K562 (cell line): ENCODE results near the gene AZU1. TPM values are rescaled to one million over a fixed set of nuclear protein-coding genes. Genes with fewer than 3 reads are reported as not detected.

Experiments used
- CEBPB ChIP-seq: fragments of 450-650 bp; IDR thresholded peaks from 2 replicates; pipeline ENCODE4 v1.6.1; 2016; ENCODE audit warnings: missing genetic modification characterization, missing compliant biosample characterization
- CREBBP ChIP-seq: IDR thresholded peaks from one replicate; pipeline ENCODE4 v1.6.1; 2012; ENCODE audit warnings: low read depth, mild to moderate bottlenecking, control low read depth, inconsistent platforms, low read length
- DPF2 ChIP-seq: fragments of 450-650 bp; IDR thresholded peaks from 2 replicates; pipeline ENCODE4 v1.6.1; 2016
- ESRRB ChIP-seq: fragments of 250-450 bp; sonication (Bioruptor Pico); IDR thresholded peaks from 2 replicates; pipeline ENCODE4 v1.5.0; 2020; ENCODE audit warnings: mild to moderate bottlenecking, moderate library complexity, borderline replicate concordance
- HDGF ChIP-seq: fragments of 450-650 bp; IDR thresholded peaks from 2 replicates; pipeline ENCODE4 v1.6.1; 2016
- NRF1 ChIP-seq, 2 experiments: fragments of 450-650 bp; IDR thresholded peaks in 1 of 2; conservative IDR thresholded peaks in 1 of 2; 2 replicates each; pipeline ENCODE4 v1.6.1; 2014; ENCODE audit warnings: mild to moderate bottlenecking in 2 of 2
- SOX6 ChIP-seq: fragments of 450-650 bp; IDR thresholded peaks from 2 replicates; pipeline ENCODE4 v1.6.1; 2014; ENCODE audit warnings: mild to moderate bottlenecking
- polyA plus RNA-seq, 8 experiments: library from polyadenylated mRNA; depleted of rRNA in 4 of 8; stranded (reverse) in 5 of 8; unstranded in 3 of 8; fragments of >200 nt; fragmentation: Nextera tagmentation in 2 of 8; fragmentation: Illumina TruSeq in 1 of 8; extraction: Ambion mirVana in 2 of 8; extraction: Trizol in 1 of 8; gene quantifications; 2 replicates each; pipeline versions ENCODE4 v1.2.1 to v1.2.3, GENCODE V29; 2011 to 2014; ENCODE audit warnings: inconsistent platforms in 1 of 8, missing spikeins in 1 of 8
- total RNA-seq, 7 experiments: library from RNA; depleted of rRNA in 6 of 7; stranded (reverse); fragments of >200 nt in 6 of 7; fragmentation: Illumina TruSeq in 2 of 7; extraction: Trizol in 2 of 7; gene quantifications; 2 replicates each; pipeline versions ENCODE4 v1.2.1 to v1.2.3, GENCODE V29; 2011 to 2021; ENCODE audit warnings: low replicate concordance in 1 of 7
- TF ChIP-seq, protein P1 (sequence below): sonication (generic); formaldehyde crosslinking; IDR thresholded peaks from 2 replicates; pipeline ENCODE4 v1.8.0; 2023; ENCODE audit warnings: missing genetic modification reagents, mild to moderate bottlenecking, borderline replicate concordance
- TF ChIP-seq, protein P2 (sequence below), 2 experiments: fragments of 450-650 bp; conservative IDR thresholded peaks; 2 replicates each; pipeline ENCODE4 v1.6.1; 2017; ENCODE audit warnings: mild to moderate bottlenecking in 2 of 2, moderate library complexity in 2 of 2
- TF ChIP-seq, protein P3 (sequence below): sonication (generic); formaldehyde crosslinking; IDR thresholded peaks from 2 replicates; pipeline ENCODE4 v1.8.1; 2023; ENCODE audit warnings: mild to moderate bottlenecking, missing genetic modification reagents, moderate library complexity
- TF ChIP-seq, protein P4 (sequence below), 3 experiments: fragments of 200-800 bp in 1 of 3; fragments of 250-450 bp in 1 of 3; fragments of 450-650 bp in 1 of 3; sonication (Bioruptor Pico) in 1 of 3; sonication (Bioruptor generic) in 1 of 3; formaldehyde crosslinking in 1 of 3; IDR thresholded peaks; 2 replicates each; pipeline versions ENCODE4 v1.6.1 to v1.8.0; 2016 to 2022; ENCODE audit warnings: mild to moderate bottlenecking in 2 of 3, missing genetic modification characterization in 2 of 3, missing compliant biosample characterization in 1 of 3, moderate library complexity in 1 of 3

AZU1 gene
- total and polyA plus RNA-seq, 9 of the 15 experiments (the other 6 are each of a cell fraction or from before 2014, with no cell fraction given), result 0.29 to 1.9 (median 0.59) TPM; not detected in 3

DNA sequence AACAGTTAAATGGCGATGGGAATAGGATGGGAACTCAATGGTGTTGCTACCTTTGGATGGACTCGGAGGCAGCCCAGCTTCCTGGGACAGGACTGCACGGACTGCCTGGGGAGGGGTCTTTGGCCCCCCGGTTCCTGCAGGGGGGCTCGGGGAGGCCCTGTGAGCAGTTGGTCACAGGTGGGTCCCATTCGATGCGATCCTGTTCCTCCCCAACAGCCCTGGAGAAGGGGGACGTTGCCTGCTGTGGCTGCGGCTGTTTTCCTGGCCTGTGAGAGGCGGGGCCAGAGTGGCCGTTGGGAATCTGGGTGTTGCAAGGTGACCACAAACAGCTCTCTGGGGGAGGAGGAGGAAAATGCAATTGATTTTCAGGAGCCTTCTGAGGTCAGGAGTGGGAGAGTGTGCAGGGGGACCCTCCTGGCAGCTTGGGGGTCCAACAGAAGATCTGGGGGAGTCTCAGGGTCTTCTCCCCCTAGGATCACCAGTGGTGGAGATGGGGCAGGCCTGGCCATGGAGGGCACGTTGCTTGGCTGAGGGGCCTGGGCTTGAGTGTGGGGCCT is 4.0 kb upstream of the AZU1 start (continued):
- TF ChIP-seq, protein P1, sequence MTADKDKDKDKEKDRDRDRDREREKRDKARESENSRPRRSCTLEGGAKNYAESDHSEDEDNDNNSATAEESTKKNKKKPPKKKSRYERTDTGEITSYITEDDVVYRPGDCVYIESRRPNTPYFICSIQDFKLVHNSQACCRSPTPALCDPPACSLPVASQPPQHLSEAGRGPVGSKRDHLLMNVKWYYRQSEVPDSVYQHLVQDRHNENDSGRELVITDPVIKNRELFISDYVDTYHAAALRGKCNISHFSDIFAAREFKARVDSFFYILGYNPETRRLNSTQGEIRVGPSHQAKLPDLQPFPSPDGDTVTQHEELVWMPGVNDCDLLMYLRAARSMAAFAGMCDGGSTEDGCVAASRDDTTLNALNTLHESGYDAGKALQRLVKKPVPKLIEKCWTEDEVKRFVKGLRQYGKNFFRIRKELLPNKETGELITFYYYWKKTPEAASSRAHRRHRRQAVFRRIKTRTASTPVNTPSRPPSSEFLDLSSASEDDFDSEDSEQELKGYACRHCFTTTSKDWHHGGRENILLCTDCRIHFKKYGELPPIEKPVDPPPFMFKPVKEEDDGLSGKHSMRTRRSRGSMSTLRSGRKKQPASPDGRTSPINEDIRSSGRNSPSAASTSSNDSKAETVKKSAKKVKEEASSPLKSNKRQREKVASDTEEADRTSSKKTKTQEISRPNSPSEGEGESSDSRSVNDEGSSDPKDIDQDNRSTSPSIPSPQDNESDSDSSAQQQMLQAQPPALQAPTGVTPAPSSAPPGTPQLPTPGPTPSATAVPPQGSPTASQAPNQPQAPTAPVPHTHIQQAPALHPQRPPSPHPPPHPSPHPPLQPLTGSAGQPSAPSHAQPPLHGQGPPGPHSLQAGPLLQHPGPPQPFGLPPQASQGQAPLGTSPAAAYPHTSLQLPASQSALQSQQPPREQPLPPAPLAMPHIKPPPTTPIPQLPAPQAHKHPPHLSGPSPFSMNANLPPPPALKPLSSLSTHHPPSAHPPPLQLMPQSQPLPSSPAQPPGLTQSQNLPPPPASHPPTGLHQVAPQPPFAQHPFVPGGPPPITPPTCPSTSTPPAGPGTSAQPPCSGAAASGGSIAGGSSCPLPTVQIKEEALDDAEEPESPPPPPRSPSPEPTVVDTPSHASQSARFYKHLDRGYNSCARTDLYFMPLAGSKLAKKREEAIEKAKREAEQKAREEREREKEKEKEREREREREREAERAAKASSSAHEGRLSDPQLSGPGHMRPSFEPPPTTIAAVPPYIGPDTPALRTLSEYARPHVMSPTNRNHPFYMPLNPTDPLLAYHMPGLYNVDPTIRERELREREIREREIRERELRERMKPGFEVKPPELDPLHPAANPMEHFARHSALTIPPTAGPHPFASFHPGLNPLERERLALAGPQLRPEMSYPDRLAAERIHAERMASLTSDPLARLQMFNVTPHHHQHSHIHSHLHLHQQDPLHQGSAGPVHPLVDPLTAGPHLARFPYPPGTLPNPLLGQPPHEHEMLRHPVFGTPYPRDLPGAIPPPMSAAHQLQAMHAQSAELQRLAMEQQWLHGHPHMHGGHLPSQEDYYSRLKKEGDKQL (CRISPR knock-in tag), result no peak
- TF ChIP-seq SOX6, result peak; percentile 34; the same call in 1 of the 2 replicates
- TF ChIP-seq HDGF, result no peak
- peak; percentile 95 for TF ChIP-seq CEBPB (tag)
- TF ChIP-seq ESRRB (CRISPR knock-in tag), result no peak
- TF ChIP-seq, protein P2, sequence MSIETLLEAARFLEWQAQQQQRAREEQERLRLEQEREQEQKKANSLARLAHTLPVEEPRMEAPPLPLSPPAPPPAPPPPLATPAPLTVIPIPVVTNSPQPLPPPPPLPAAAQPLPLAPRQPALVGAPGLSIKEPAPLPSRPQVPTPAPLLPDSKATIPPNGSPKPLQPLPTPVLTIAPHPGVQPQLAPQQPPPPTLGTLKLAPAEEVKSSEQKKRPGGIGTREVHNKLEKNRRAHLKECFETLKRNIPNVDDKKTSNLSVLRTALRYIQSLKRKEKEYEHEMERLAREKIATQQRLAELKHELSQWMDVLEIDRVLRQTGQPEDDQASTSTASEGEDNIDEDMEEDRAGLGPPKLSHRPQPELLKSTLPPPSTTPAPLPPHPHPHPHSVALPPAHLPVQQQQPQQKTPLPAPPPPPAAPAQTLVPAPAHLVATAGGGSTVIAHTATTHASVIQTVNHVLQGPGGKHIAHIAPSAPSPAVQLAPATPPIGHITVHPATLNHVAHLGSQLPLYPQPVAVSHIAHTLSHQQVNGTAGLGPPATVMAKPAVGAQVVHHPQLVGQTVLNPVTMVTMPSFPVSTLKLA (conservative IDR thresholded peaks at IDR 0.05), result peak in 1 of 2 experiments; percentile 40; a peak in 1 of 4 replicates
- peak in 1 of 2 experiments; percentile 28; a peak in 1 of 4 replicates for TF ChIP-seq NRF1 (conservative IDR thresholded peaks at IDR 0.05 in 1 of 2, IDR thresholded peaks at IDR 0.05 in 1 of 2)
- no peak for TF ChIP-seq CREBBP
- TF ChIP-seq DPF2, result peak; percentile 59; the same call in 1 of the 2 replicates
- TF ChIP-seq, protein P3, sequence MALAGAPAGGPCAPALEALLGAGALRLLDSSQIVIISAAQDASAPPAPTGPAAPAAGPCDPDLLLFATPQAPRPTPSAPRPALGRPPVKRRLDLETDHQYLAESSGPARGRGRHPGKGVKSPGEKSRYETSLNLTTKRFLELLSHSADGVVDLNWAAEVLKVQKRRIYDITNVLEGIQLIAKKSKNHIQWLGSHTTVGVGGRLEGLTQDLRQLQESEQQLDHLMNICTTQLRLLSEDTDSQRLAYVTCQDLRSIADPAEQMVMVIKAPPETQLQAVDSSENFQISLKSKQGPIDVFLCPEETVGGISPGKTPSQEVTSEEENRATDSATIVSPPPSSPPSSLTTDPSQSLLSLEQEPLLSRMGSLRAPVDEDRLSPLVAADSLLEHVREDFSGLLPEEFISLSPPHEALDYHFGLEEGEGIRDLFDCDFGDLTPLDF (CRISPR knock-in tag), result no peak
- TF ChIP-seq, protein P4, sequence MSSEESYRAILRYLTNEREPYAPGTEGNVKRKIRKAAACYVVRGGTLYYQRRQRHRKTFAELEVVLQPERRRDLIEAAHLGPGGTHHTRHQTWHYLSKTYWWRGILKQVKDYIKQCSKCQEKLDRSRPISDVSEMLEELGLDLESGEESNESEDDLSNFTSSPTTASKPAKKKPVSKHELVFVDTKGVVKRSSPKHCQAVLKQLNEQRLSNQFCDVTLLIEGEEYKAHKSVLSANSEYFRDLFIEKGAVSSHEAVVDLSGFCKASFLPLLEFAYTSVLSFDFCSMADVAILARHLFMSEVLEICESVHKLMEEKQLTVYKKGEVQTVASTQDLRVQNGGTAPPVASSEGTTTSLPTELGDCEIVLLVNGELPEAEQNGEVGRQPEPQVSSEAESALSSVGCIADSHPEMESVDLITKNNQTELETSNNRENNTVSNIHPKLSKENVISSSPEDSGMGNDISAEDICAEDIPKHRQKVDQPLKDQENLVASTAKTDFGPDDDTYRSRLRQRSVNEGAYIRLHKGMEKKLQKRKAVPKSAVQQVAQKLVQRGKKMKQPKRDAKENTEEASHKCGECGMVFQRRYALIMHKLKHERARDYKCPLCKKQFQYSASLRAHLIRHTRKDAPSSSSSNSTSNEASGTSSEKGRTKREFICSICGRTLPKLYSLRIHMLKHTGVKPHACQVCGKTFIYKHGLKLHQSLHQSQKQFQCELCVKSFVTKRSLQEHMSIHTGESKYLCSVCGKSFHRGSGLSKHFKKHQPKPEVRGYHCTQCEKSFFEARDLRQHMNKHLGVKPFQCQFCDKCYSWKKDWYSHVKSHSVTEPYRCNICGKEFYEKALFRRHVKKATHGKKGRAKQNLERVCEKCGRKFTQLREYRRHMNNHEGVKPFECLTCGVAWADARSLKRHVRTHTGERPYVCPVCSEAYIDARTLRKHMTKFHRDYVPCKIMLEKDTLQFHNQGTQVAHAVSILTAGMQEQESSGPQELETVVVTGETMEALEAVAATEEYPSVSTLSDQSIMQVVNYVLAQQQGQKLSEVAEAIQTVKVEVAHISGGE (CRISPR knock-in tag; IDR thresholded peaks at IDR 0.05), result peak in 1 of 3 experiments; percentile 50; a peak in 1 of 6 replicates
